ENCODE measurements around the gene SLC2A10. TPM values are rescaled to one million over a fixed set of nuclear protein-coding genes. Genes with fewer than 3 reads are reported as not detected.

The SLC2A10 gene
- total RNA-seq, 4 donors from 2014 or later, result 3.1 to 6.7 (median 5.4) TPM

DNA sequence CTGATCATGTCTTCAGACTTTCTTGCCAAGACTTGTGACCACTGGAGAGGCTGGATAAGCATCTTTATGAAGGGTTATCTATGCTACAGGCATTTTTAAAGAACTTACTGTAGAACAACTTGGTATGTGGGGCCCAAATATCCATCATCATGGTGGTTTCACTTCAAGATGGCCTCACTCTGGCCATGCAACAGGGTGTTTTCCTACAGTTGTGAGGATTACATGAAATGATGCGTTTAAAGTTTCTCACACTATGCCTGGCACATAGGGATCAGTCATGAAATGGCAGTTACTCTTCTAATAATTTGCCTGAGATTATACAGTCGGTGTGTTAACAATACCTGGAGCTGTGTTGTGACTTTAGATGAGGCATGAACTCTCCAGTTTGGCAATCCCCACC is 13.0 kb downstream of the SLC2A10 start:
- Histone ChIP-seq H3K9me3 (peaks cover 0 to 12% (median 5%) of the 10 kb centered on the region in 3 donors), H3K4me1 (no peaks in the 10 kb centered on the region), H3K4me3 (no peak overlapping the region), H3K36me3 (peaks cover 0 to 11% (median 0%) of the 10 kb centered on the region in 3 donors), H3K27ac (no peak overlapping the region), H3K27me3 (no peaks in the 10 kb centered on the region)
- intact Hi-C loops (cut with DNase I), result no loop called here
- no peak for DNase-seq
- 87 to 96% methylated on average over 2 of the region's 2 CpGs for WGBS, 2 donors
- TF ChIP-seq, protein P1, sequence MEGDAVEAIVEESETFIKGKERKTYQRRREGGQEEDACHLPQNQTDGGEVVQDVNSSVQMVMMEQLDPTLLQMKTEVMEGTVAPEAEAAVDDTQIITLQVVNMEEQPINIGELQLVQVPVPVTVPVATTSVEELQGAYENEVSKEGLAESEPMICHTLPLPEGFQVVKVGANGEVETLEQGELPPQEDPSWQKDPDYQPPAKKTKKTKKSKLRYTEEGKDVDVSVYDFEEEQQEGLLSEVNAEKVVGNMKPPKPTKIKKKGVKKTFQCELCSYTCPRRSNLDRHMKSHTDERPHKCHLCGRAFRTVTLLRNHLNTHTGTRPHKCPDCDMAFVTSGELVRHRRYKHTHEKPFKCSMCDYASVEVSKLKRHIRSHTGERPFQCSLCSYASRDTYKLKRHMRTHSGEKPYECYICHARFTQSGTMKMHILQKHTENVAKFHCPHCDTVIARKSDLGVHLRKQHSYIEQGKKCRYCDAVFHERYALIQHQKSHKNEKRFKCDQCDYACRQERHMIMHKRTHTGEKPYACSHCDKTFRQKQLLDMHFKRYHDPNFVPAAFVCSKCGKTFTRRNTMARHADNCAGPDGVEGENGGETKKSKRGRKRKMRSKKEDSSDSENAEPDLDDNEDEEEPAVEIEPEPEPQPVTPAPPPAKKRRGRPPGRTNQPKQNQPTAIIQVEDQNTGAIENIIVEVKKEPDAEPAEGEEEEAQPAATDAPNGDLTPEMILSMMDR (IDR thresholded peaks at IDR 0.05), result no peak
- no peak for TF ChIP-seq POLR2A (IDR thresholded peaks at IDR 0.05)

DNA sequence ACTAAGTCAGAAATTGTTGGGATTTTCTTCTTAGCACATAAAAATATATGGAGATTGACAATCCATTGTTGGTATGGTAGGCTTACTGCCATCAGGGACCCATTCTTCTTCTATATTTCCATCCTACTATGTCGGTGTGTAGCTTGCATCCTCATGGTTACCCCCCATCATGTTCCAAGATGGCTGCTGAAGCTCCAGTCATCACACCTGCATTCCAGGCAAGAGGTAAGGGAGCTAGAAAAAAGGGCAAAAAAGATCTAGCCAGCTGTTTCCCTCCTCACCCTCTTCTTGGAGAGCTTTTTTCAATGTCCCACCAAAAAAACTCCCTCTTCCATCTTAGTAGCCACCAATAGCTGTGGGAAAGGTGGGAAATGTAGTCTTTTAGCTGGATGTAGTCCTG is 13.6 kb downstream of the SLC2A10 start:
- Histone ChIP-seq H3K4me3 (no peak overlapping the region), H3K36me3 (peaks cover 0 to 11% (median 0%) of the 10 kb centered on the region in 3 donors), H3K4me1 (no peaks in the 10 kb centered on the region), H3K27me3 (no peaks in the 10 kb centered on the region), H3K9me3 (peaks cover 0 to 12% (median 5%) of the 10 kb centered on the region in 3 donors), H3K27ac (no peak overlapping the region)
- no peak for TF ChIP-seq POLR2A (IDR thresholded peaks at IDR 0.05)
- TF ChIP-seq, protein P1 (IDR thresholded peaks at IDR 0.05), result no peak
- DNase-seq, result no peak
- intact Hi-C loops (cut with DNase I), result no loop called here
- WGBS, 2 donors, result 70 to 88% methylated on average over 1 of the region's 1 CpG

DNA sequence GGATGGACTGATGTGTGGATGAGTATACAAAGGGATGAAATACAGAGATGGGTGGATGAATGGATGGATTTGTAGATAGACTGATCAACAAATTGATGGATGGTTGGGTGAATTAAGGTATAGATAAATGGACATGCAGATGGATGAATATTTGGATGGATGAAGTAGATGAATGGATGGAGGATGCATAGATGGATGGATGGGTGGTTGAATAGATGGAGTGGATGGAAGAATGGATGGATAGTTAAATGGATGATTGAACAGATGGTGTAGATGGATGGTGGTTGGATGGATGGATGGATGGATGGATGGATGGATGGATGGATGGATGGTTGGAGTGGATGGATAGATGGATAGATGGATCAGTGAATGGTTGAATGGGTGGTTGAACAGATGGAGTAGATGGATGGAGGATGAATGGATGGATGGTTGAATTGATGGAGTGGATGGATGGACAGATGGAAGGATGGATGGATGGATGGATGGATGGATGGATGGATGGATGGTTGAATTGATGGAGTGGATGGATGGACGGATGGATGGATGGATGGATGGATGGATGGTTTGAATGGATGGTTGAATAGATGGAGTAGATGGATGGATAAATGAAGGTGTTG is 15.0 kb downstream of the SLC2A10 start:
- intact Hi-C loops (cut with DNase I), result no loop called here
- Histone ChIP-seq H3K4me1 (no peaks in the 10 kb centered on the region), H3K27ac (no peak overlapping the region), H3K27me3 (no peaks in the 10 kb centered on the region), H3K36me3 (peaks cover 0 to 11% (median 0%) of the 10 kb centered on the region in 3 donors), H3K4me3 (no peak overlapping the region), H3K9me3 (peaks cover 0 to 12% (median 5%) of the 10 kb centered on the region in 3 donors)
- 28 to 50% methylated on average over 1 of the region's 1 CpG for WGBS, 2 donors
- DNase-seq, result no peak
- no peak for TF ChIP-seq POLR2A (IDR thresholded peaks at IDR 0.05)
- TF ChIP-seq, protein P1 (IDR thresholded peaks at IDR 0.05), result no peak

DNA sequence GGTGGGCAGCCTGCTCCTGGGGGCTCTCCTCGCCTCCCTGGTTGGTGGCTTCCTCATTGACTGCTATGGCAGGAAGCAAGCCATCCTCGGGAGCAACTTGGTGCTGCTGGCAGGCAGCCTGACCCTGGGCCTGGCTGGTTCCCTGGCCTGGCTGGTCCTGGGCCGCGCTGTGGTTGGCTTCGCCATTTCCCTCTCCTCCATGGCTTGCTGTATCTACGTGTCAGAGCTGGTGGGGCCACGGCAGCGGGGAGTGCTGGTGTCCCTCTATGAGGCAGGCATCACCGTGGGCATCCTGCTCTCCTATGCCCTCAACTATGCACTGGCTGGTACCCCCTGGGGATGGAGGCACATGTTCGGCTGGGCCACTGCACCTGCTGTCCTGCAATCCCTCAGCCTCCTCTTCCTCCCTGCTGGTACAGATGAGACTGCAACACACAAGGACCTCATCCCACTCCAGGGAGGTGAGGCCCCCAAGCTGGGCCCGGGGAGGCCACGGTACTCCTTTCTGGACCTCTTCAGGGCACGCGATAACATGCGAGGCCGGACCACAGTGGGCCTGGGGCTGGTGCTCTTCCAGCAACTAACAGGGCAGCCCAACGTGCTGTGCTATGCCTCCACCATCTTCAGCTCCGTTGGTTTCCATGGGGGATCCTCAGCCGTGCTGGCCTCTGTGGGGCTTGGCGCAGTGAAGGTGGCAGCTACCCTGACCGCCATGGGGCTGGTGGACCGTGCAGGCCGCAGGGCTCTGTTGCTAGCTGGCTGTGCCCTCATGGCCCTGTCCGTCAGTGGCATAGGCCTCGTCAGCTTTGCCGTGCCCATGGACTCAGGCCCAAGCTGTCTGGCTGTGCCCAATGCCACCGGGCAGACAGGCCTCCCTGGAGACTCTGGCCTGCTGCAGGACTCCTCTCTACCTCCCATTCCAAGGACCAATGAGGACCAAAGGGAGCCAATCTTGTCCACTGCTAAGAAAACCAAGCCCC is 16.0 kb downstream of the SLC2A10 start:
- intact Hi-C loops (cut with DNase I), result no loop called here
- no peak overlapping the region for H3K27ac ChIP-seq
- H3K36me3 ChIP-seq, result peaks cover 0 to 11% (median 0%) of the 10 kb centered on the region in 3 donors
- H3K27me3 ChIP-seq, result no peaks in the 10 kb centered on the region
- no peaks in the 10 kb centered on the region for H3K4me1 ChIP-seq
- DNase-seq, result no peak
- WGBS, 2 donors, result 86% methylated on average over 12 of the region's 27 CpGs; no CpG with 5 or more reads in 1 of the 2 donors
- H3K9me3 ChIP-seq, result peaks cover 0 to 5% (median 5%) of the 10 kb centered on the region in 3 donors
- TF ChIP-seq POLR2A (IDR thresholded peaks at IDR 0.05), result no peak
- TF ChIP-seq, protein P1 (IDR thresholded peaks at IDR 0.05), result no peak
- H3K4me3 ChIP-seq, result no peak overlapping the region

DNA sequence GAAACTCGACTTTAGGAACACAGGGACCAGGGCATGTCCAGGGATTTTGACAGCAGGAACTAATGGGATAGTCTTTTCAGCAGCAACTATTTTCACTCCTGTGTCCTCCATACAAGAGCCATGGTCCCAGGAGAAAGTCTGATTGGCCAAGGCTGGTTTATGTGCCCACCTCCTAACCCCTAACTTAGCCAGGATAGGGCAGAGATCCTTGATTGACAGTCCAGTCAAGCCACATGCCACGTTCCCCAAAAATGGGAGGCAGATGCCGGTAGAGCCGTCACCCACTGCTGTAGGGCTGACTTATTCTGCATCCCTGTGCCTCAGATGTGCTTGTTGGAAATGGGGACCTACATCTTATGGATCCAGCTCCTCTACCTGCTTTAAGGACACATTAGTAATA is 22.3 kb downstream of the SLC2A10 start:
- H3K27ac ChIP-seq, result no peak overlapping the region
- H3K4me3 ChIP-seq, result no peak overlapping the region
- no peak for DNase-seq
- intact Hi-C loops (cut with DNase I), result no loop called here
- H3K36me3 ChIP-seq, result peaks cover 0 to 9% (median 0%) of the 10 kb centered on the region in 3 donors
- H3K4me1 ChIP-seq, result no peaks in the 10 kb centered on the region
- TF ChIP-seq, protein P1 (IDR thresholded peaks at IDR 0.05), result no peak
- no peak for TF ChIP-seq POLR2A (IDR thresholded peaks at IDR 0.05)
- no peaks in the 10 kb centered on the region for H3K9me3 ChIP-seq
- no peaks in the 10 kb centered on the region for H3K27me3 ChIP-seq
- WGBS, 2 donors, result 69 to 85% methylated on average over 4 of the region's 4 CpGs

All from esophagus squamous epithelium (tissue), 5 donors.